Progenitor cell of endocrine pancreas (in vitro differentiated cells): ENCODE measurements around the gene C3orf70. TPM values are rescaled to one million over a fixed set of nuclear protein-coding genes. Genes with fewer than 3 reads are reported as not detected.
A peak's percentile ranks its signal among the peaks of the same experiment; 100 is the strongest.
"Not testable (repeated sequence)": the region's sequence is repeated elsewhere in the genome, so short reads cannot be mapped to it uniquely, and the experiment has no call there.

ENCODE experiments used
- DNase-seq: peaks from one replicate; pipeline ENCODE4 v3.0.0; 2021; ENCODE audit warnings: low spot score; ENCODE audit not compliant: unreplicated experiment
- H3K27ac Mint-ChIP-seq: 2 replicates; pipeline ENCODE4 v1.8.0; 2021; ENCODE audit warnings: mild to moderate bottlenecking, moderate library complexity, mixed read lengths
- H3K27me3 Mint-ChIP-seq: 2 replicates; pipeline ENCODE4 v1.8.0; 2021; ENCODE audit warnings: mixed read lengths
- H3K36me3 Mint-ChIP-seq: 2 replicates; pipeline ENCODE4 v1.8.0; 2022; ENCODE audit warnings: mixed read lengths; ENCODE audit not compliant: insufficient read depth
- H3K4me1 Mint-ChIP-seq: 2 replicates; pipeline ENCODE4 v1.8.0; 2021; ENCODE audit warnings: low read depth, mixed read lengths
- H3K4me3 Mint-ChIP-seq: 2 replicates; pipeline ENCODE4 v1.8.0; 2021; ENCODE audit warnings: low read depth, mild to moderate bottlenecking, moderate library complexity, mixed read lengths
- H3K9me3 Mint-ChIP-seq: 2 replicates; pipeline ENCODE4 v1.8.0; 2021; ENCODE audit warnings: low read depth, mixed read lengths
- CTCF ChIP-seq: fragments of 200-600 bp; sonication (generic); IDR thresholded peaks from one replicate; pipeline ENCODE4 v1.5.0; 2021; ENCODE audit warnings: antibody characterized with exemption, mild to moderate bottlenecking; ENCODE audit not compliant: unreplicated experiment
- total RNA-seq: library from RNA; stranded (reverse); gene quantifications from 2 replicates; pipeline ENCODE4 v1.2.1, GENCODE V29; 2021

C3orf70 gene
- total RNA-seq, 1 donor from 2014 or later = 5.8 TPM

GRCh38 chr3:185115371-185115770 lies 37.5 kb downstream of the C3orf70 start:
- no peaks in the 10 kb centered on the region for H3K4me1 Mint-ChIP-seq
- peaks cover 4% of the 10 kb centered on the region for H3K36me3 Mint-ChIP-seq
- H3K27ac Mint-ChIP-seq = no peak overlapping the region
- no peak for DNase-seq
- TF ChIP-seq CTCF = no peak
- peaks cover 18% of the 10 kb centered on the region for H3K9me3 Mint-ChIP-seq
- no peak overlapping the region for H3K4me3 Mint-ChIP-seq
- no peaks in the 10 kb centered on the region for H3K27me3 Mint-ChIP-seq

- no peak overlapping the region for H3K27ac Mint-ChIP-seq
- no peak for TF ChIP-seq CTCF
- no peak for DNase-seq
- no peak overlapping the region for H3K4me3 Mint-ChIP-seq
- H3K4me1 Mint-ChIP-seq = no peaks in the 10 kb centered on the region
- H3K27me3 Mint-ChIP-seq = no peaks in the 10 kb centered on the region
- H3K36me3 Mint-ChIP-seq = peaks cover 4% of the 10 kb centered on the region
- peaks cover 15% of the 10 kb centered on the region for H3K9me3 Mint-ChIP-seq
Measured at GRCh38 chr3:185114756-185115155, 38.1 kb downstream of the C3orf70 start.

GRCh38 chr3:185112186-185112585 lies 40.7 kb downstream of the C3orf70 start:
- no peak for TF ChIP-seq CTCF
- Mint-ChIP-seq H3K27me3 (no peaks in the 10 kb centered on the region), H3K27ac (no peak overlapping the region), H3K4me1 (no peaks in the 10 kb centered on the region), H3K4me3 (no peak overlapping the region), H3K9me3 (peaks cover 18% of the 10 kb centered on the region), H3K36me3 (peaks cover 4% of the 10 kb centered on the region)
- no peak for DNase-seq

- DNase-seq, H3K27ac Mint-ChIP-seq, H3K4me1 Mint-ChIP-seq, H3K27me3 Mint-ChIP-seq, H3K4me3 Mint-ChIP-seq: not testable (repeated sequence)
- peaks cover 14% of the 10 kb centered on the region for H3K36me3 Mint-ChIP-seq
- H3K9me3 Mint-ChIP-seq = peaks cover 41% of the 10 kb centered on the region
Measured at GRCh38 chr3:185109012-185109411, 43.8 kb downstream of the C3orf70 start.

GRCh38 chr3:185106256-185106890 lies 46.5 kb downstream of the C3orf70 start:
- Mint-ChIP-seq H3K9me3 (peaks cover 61% of the 10 kb centered on the region), H3K36me3 (peaks cover 21% of the 10 kb centered on the region)
- H3K4me3 Mint-ChIP-seq, DNase-seq, H3K27ac Mint-ChIP-seq, H3K4me1 Mint-ChIP-seq, H3K27me3 Mint-ChIP-seq: not testable (repeated sequence)

- TF ChIP-seq CTCF = no peak
- Mint-ChIP-seq H3K27ac (peak overlapping the region; percentile 66), H3K9me3 (peaks cover 68% of the 10 kb centered on the region), H3K36me3 (peaks cover 26% of the 10 kb centered on the region), H3K4me3 (no peak overlapping the region), H3K4me1 (peaks cover 3% of the 10 kb centered on the region), H3K27me3 (no peaks in the 10 kb centered on the region)
- no peak for DNase-seq
Measured at GRCh38 chr3:185103359-185104127, 49.3 kb downstream of the C3orf70 start.
